Putamen (tissue), 1 donor: ENCODE measurements around the gene CWC15.
"Not testable (repeated sequence)": the region's sequence is repeated elsewhere in the genome, so short reads cannot be mapped to it uniquely, and the experiment has no call there.

Experiments
- DNase-seq: peaks from one replicate; pipeline ENCODE4 v3.0.0-alpha.2; 2016; ENCODE audit warnings: low spot score

Gene CWC15

DNA sequence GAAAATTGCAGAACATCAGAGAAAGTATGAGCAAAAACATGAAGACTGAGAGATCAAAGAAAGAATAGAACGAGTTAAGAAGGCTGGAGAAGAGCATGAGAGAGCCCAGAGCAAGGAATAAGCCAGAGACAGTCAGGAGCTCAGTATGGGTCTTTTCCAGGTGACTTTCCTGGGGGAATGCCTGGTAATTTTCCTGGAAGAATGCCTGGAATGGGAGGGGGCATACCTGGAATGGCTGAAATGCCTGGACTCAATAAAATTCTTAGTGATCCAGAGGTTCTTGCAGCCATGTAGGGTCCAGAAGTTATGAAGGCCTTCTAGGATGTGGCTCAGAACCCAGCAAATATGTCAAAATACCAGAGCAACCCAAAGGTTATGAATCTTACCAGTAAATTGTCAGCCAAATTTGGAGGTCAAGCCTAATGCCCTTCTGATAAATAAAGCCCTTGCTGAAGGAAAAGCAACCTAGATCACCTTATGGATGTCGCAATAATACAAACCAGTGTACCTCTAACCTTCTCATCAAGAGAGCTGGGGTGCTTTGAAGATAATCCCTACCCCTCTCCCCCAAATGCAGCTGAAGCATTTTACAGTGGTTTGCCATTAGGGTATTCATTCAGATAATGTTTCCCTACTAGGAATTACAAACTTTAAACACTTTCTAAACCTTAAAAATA is 59.5 kb downstream of the CWC15 start:
- DNase-seq: not testable (repeated sequence)

DNA sequence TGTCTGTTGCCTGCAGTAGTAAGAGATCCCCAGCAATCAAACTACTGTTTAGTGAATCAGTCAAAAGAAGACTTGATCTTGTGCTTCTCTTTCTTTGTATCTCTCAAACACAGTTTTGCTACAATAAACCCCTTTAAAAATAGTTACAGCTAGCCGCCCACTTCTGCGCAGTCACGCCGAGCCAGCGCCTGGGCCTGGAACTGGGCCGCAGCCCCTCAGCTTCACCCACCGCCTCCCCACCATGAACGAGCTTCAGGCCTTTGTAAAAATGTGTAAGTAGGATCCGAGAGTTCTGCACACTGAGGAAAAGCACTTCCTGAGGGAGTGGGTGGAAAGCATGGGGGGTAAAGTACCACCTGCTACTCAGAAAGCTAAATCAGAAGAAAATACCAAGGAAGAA is 60.5 kb downstream of the CWC15 start:
- no peak for DNase-seq
